Osteoblast (primary cell): ENCODE measurements around the gene CLDN18. TPM values are rescaled to one million over a fixed set of nuclear protein-coding genes. Genes with fewer than 3 reads are reported as not detected.
A peak's percentile ranks its signal among the peaks of the same experiment; 100 is the strongest.

Experiments
- DNase-seq: peaks from one replicate; pipeline ENCODE4 v3.0.0; 2011; ENCODE audit warnings: low spot score, mixed read lengths; ENCODE audit not compliant: insufficient read length; ENCODE audit errors: missing footprints
- H2AFZ ChIP-seq: 2 replicates; pipeline ENCODE4 v1.6.0; 2011; ENCODE audit warnings: mild to moderate bottlenecking, low read length
- H3K27ac ChIP-seq: 2 replicates; pipeline ENCODE4 v1.5.1; 2011; ENCODE audit warnings: mild to moderate bottlenecking, low read depth, low read length, moderate library complexity
- H3K27me3 ChIP-seq: 2 replicates; pipeline ENCODE4 v1.6.0; 2012; ENCODE audit warnings: mild to moderate bottlenecking, control low read depth, inconsistent platforms, low read length, moderate library complexity; ENCODE audit not compliant: insufficient read depth
- H3K36me3 ChIP-seq: 2 replicates; pipeline ENCODE4 v1.5.1; 2011; ENCODE audit warnings: mild to moderate bottlenecking, low read length, control low read depth, moderate library complexity; ENCODE audit not compliant: insufficient read depth
- H3K4me1 ChIP-seq: 2 replicates; pipeline ENCODE4 v1.5.1; 2011; ENCODE audit warnings: mild to moderate bottlenecking, low read length, control low read depth, moderate library complexity; ENCODE audit not compliant: insufficient read depth
- H3K4me2 ChIP-seq: 2 replicates; pipeline ENCODE4 v1.6.0; 2011; ENCODE audit warnings: mild to moderate bottlenecking, low read length; ENCODE audit not compliant: insufficient read depth
- H3K4me3 ChIP-seq: fragments of 200-600 bp; sonication (generic); 3 replicates; pipeline ENCODE4 v1.5.1; 2012; ENCODE audit warnings: mild to moderate bottlenecking, low read length, inconsistent platforms; ENCODE audit not compliant: insufficient read depth
- H3K79me2 ChIP-seq: 2 replicates; pipeline ENCODE4 v1.6.0; 2012; ENCODE audit warnings: mild to moderate bottlenecking, low read length, control low read depth, inconsistent platforms; ENCODE audit not compliant: insufficient read depth
- H3K9me3 ChIP-seq: 2 replicates; pipeline ENCODE4 v1.5.1; 2011; ENCODE audit warnings: low read depth, low read length, control low read depth
- H4K20me1 ChIP-seq: 2 replicates; pipeline ENCODE4 v1.6.0; 2012; ENCODE audit warnings: mild to moderate bottlenecking, low read length, control low read depth; ENCODE audit not compliant: insufficient read depth
- total RNA-seq: library from RNA; depleted of rRNA; stranded (reverse); fragments of >200 nt; gene quantifications from 2 replicates; pipeline ENCODE4 v1.2.3, GENCODE V29; 2012
- TF ChIP-seq, protein P1 (sequence below): IDR thresholded peaks from 2 replicates; pipeline ENCODE4 v1.5.1; 2011; ENCODE audit warnings: mild to moderate bottlenecking, low read depth, low read length, moderate library complexity; ENCODE audit errors: extremely low read depth

Gene CLDN18
- total RNA-seq, 1 donor: not detected

DNA sequence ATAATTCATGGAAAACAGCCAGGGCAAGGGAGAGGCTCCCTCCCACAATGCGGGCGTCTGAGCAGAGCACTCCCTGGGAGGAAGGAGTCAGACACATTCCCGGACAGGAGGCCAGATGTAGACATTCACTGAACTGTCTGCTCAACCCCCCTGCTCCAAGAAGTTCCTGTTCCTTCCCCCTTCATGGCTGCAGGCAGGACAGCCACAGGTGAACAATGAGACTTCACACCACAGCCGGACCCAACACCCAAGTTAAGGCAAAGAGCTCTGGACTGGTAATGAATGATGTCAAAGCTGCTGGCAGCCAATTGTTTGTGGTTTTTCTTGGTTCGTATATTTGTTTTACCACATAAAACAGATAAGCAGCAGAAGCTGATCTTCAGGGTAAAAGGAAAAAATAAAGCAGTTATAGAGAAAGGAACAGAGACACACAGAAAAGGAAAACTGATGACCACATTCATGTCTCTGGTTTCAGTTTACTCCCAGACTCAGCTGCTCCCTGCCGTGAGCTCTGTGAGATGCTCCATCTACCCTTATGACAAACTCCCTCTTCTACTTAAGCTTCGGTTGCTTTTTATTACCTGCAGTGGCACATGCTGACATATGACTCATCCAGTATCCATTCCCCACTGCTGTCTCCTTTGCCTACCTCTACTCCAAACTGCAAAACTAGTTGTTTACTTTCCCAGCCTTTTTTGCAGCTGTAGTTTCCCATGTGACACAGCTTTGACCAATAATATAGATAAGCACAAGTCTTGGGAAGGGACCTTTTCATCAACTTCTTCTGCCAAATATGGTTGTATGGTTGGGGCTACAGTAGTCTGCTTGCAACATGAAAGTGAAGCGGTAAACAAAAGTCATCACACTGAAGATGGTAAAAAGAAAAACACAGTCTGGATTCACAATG, 72.4 kb downstream of the CLDN18 start:
- Histone ChIP-seq H3K9me3 (no peaks in the 10 kb centered on the region), H3K79me2 (no peaks in the 10 kb centered on the region), H2AFZ (peak overlapping the region; percentile 4), H4K20me1 (peaks cover 4% of the 10 kb centered on the region), H3K4me2 (peak overlapping the region; percentile 61), H3K4me3 (peak overlapping the region; percentile 29), H3K4me1 (peaks cover 56% of the 10 kb centered on the region), H3K27ac (peak overlapping the region; percentile 88), H3K36me3 (peaks cover 30% of the 10 kb centered on the region), H3K27me3 (no peaks in the 10 kb centered on the region)
- TF ChIP-seq, protein P1, sequence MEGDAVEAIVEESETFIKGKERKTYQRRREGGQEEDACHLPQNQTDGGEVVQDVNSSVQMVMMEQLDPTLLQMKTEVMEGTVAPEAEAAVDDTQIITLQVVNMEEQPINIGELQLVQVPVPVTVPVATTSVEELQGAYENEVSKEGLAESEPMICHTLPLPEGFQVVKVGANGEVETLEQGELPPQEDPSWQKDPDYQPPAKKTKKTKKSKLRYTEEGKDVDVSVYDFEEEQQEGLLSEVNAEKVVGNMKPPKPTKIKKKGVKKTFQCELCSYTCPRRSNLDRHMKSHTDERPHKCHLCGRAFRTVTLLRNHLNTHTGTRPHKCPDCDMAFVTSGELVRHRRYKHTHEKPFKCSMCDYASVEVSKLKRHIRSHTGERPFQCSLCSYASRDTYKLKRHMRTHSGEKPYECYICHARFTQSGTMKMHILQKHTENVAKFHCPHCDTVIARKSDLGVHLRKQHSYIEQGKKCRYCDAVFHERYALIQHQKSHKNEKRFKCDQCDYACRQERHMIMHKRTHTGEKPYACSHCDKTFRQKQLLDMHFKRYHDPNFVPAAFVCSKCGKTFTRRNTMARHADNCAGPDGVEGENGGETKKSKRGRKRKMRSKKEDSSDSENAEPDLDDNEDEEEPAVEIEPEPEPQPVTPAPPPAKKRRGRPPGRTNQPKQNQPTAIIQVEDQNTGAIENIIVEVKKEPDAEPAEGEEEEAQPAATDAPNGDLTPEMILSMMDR: no peak
- DNase-seq: no peak

DNA sequence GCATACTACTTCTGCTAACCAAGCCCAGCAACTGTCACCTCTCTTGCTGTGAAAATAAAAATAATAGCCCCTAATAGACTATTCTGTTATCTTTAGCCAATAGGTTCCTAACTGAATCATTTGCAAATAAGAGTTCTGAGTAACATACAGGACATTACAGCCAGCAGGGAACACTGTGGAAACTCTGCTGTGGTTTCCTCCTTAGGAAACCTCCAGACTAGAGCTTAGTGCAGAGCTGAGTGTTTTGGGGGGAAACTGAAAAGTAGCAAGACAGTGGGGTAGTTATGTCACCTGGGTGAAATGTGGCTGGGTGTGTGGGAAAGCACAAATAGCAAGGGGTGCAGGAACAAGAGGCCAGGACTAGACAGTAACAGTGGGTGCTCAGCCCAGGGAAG, 73.0 kb downstream of the CLDN18 start:
- peak overlapping the region; percentile 61 for H3K4me2 ChIP-seq
- H3K4me3 ChIP-seq: no peak overlapping the region
- H3K4me1 ChIP-seq: peaks cover 52% of the 10 kb centered on the region
- no peaks in the 10 kb centered on the region for H3K27me3 ChIP-seq
- peaks cover 4% of the 10 kb centered on the region for H4K20me1 ChIP-seq
- TF ChIP-seq, protein P1: no peak
- H3K36me3 ChIP-seq: peaks cover 31% of the 10 kb centered on the region
- peak overlapping the region; percentile 88 for H3K27ac ChIP-seq
- no peak overlapping the region for H2AFZ ChIP-seq
- H3K9me3 ChIP-seq: no peaks in the 10 kb centered on the region
- no peak for DNase-seq
- no peaks in the 10 kb centered on the region for H3K79me2 ChIP-seq

Other genes with a start within 250 kb of the CLDN18 start
- not detected in 2 replicates for gene SOX14, start 245.8 kb upstream of the CLDN18 start, total RNA-seq
- 32.7 and 42.3 TPM in 2 replicates for gene DZIP1L, start 105.4 kb downstream of the CLDN18 start, total RNA-seq
- not detected in 2 replicates for gene A4GNT, start 122.2 kb downstream of the CLDN18 start, total RNA-seq
- 16.3 and 17.1 TPM in 2 replicates for gene DBR1, start 164.8 kb downstream of the CLDN18 start, total RNA-seq
- gene ARMC8, start 177.1 kb downstream of the CLDN18 start, total RNA-seq: 45.7 and 59.0 TPM in 2 replicates